HEK293 (cell line): Measurements from ENCODE around the gene DEDD.

Experiments used
- ZBTB21 ChIP-seq: fragments of 450-650 bp; formaldehyde crosslinking; IDR thresholded peaks from 2 replicates; pipeline ENCODE4 v1.5.1; 2017; ENCODE audit warnings: missing biosample characterization, missing genetic modification characterization
- ZNF335 ChIP-seq: fragments of 450-650 bp; formaldehyde crosslinking; conservative IDR thresholded peaks from 2 replicates; pipeline ENCODE4 v1.5.1; 2016; ENCODE audit warnings: missing biosample characterization, missing genetic modification characterization
- ZNF549 ChIP-seq: fragments of 450-650 bp; IDR thresholded peaks from 2 replicates; pipeline ENCODE4 v1.5.1; 2018; ENCODE audit warnings: missing biosample characterization, missing genetic modification characterization, mild to moderate bottlenecking, inconsistent platforms, moderate library complexity
- ZNF600 ChIP-seq: fragments of 450-650 bp; formaldehyde crosslinking; IDR thresholded peaks from 2 replicates; pipeline ENCODE4 v1.5.1; 2016; ENCODE audit warnings: missing biosample characterization, missing genetic modification characterization
- ZNF654 ChIP-seq: fragments of 450-650 bp; formaldehyde crosslinking; IDR thresholded peaks from 2 replicates; pipeline ENCODE4 v1.5.1; 2016; ENCODE audit warnings: low read depth, missing biosample characterization, missing genetic modification characterization
- ZNF792 ChIP-seq: fragments of 450-650 bp; formaldehyde crosslinking; IDR thresholded peaks from 2 replicates; pipeline ENCODE4 v1.5.1; 2016; ENCODE audit warnings: missing biosample characterization, missing genetic modification characterization
- ZNF830 ChIP-seq: fragments of 450-650 bp; IDR thresholded peaks from 2 replicates; pipeline ENCODE4 v1.5.0; 2018; ENCODE audit warnings: missing biosample characterization, missing genetic modification characterization, low read depth, mild to moderate bottlenecking, moderate library complexity
- TF ChIP-seq, protein P1 (sequence below): fragments of 450-650 bp; formaldehyde crosslinking; IDR thresholded peaks from 2 replicates; pipeline ENCODE4 v1.5.1; 2016; ENCODE audit warnings: missing biosample characterization, missing genetic modification characterization
- TF ChIP-seq, protein P2 (sequence below): IDR thresholded peaks from 2 replicates; pipeline ENCODE4 v1.6.1; 2011; ENCODE audit warnings: mild to moderate bottlenecking, low read depth, low read length, borderline replicate concordance
- TF ChIP-seq, protein P3 (sequence below): sonication (generic); formaldehyde crosslinking; IDR thresholded peaks from 2 replicates; pipeline ENCODE4 v1.8.1; 2022; ENCODE audit warnings: mild to moderate bottlenecking, moderate library complexity, missing genetic modification reagents
- TF ChIP-seq, protein P4 (sequence below): fragments of 450-650 bp; formaldehyde crosslinking; optimal IDR thresholded peaks from 2 replicates; pipeline ENCODE3; 2016; ENCODE audit warnings: missing biosample characterization, mild to moderate bottlenecking, missing genetic modification characterization

DNA sequence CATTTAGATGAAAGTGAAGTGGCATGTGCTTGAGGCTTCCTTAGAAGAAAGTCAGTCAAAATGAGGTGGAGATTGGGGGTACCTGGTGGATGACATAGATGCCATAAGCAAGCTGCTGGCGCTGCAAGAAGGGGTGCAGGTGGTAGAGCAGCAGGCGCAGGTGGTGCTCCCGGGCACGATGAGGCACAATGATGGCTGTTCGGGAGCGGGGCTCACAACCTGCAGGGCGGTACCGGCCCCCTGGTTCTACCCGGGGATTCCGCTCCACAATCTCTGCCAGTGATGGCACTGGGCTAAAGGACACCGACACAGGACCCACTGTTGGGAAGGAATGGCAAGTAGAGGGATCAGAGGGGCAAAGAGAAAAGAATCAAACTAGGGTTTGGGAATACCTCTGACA, 42.4 kb upstream of the DEDD start:
- TF ChIP-seq ZNF549 (tag by site-specific recombination) (no peak), ZNF830 (tag by site-specific recombination) (no peak), ZBTB21 (tag by site-specific recombination) (no peak), ZNF600 (tag by site-specific recombination) (no peak), ZNF654 (tag by site-specific recombination) (no peak), ZNF792 (no peak), ZNF335 (tag by site-specific recombination) (no peak)
- TF ChIP-seq, protein P1, sequence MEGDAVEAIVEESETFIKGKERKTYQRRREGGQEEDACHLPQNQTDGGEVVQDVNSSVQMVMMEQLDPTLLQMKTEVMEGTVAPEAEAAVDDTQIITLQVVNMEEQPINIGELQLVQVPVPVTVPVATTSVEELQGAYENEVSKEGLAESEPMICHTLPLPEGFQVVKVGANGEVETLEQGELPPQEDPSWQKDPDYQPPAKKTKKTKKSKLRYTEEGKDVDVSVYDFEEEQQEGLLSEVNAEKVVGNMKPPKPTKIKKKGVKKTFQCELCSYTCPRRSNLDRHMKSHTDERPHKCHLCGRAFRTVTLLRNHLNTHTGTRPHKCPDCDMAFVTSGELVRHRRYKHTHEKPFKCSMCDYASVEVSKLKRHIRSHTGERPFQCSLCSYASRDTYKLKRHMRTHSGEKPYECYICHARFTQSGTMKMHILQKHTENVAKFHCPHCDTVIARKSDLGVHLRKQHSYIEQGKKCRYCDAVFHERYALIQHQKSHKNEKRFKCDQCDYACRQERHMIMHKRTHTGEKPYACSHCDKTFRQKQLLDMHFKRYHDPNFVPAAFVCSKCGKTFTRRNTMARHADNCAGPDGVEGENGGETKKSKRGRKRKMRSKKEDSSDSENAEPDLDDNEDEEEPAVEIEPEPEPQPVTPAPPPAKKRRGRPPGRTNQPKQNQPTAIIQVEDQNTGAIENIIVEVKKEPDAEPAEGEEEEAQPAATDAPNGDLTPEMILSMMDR: no peak
- TF ChIP-seq, protein P2, sequence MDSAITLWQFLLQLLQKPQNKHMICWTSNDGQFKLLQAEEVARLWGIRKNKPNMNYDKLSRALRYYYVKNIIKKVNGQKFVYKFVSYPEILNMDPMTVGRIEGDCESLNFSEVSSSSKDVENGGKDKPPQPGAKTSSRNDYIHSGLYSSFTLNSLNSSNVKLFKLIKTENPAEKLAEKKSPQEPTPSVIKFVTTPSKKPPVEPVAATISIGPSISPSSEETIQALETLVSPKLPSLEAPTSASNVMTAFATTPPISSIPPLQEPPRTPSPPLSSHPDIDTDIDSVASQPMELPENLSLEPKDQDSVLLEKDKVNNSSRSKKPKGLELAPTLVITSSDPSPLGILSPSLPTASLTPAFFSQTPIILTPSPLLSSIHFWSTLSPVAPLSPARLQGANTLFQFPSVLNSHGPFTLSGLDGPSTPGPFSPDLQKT: no peak
- TF ChIP-seq, protein P3, sequence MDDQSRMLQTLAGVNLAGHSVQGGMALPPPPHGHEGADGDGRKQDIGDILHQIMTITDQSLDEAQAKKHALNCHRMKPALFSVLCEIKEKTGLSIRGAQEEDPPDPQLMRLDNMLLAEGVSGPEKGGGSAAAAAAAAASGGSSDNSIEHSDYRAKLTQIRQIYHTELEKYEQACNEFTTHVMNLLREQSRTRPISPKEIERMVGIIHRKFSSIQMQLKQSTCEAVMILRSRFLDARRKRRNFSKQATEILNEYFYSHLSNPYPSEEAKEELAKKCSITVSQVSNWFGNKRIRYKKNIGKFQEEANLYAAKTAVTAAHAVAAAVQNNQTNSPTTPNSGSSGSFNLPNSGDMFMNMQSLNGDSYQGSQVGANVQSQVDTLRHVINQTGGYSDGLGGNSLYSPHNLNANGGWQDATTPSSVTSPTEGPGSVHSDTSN: no peak
- TF ChIP-seq, protein P4, sequence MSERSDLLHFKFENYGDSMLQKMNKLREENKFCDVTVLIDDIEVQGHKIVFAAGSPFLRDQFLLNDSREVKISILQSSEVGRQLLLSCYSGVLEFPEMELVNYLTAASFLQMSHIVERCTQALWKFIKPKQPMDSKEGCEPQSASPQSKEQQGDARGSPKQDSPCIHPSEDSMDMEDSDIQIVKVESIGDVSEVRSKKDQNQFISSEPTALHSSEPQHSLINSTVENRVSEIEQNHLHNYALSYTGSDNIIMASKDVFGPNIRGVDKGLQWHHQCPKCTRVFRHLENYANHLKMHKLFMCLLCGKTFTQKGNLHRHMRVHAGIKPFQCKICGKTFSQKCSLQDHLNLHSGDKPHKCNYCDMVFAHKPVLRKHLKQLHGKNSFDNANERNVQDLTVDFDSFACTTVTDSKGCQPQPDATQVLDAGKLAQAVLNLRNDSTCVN (tag by site-specific recombination): no peak
